Activated CD8-positive, alpha-beta memory T cell treated with anti-CD3 and anti-CD28 coated beads, Interleukin-2, amount 50 U/mL, for 4 hours (primary cell): Measurements from ENCODE around the gene C4B.
"Not testable (repeated sequence)": the region's sequence is repeated elsewhere in the genome, so short reads cannot be mapped to it uniquely, and the experiment has no call there.

Experiments
- DNase-seq: peaks from one replicate; pipeline ENCODE4 v3.0.0-alpha.2; 2020

C4B gene

GRCh38 chr6:32056254-32056653 is 41.7 kb downstream of the C4B start:
- DNase-seq, result no peak

DNA sequence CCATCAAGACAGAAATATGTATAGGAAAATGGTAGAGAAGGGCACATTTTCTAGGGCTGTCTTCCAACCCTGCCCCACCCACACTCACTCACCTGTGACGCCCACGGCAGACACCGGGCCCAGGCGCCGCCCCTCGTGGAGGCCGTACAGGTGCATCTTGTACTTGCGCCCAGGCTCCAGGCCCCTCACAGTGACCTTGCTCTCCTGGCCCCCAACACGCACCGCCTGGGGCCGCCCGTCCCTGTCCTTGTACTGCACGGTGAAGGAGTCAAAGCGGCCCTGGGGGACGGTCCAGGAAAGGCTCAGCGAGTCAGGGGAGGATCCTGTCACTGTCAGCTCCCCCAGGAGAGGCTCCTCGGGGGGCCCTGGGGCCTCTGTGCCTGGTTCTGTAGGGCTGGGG is 43.4 kb downstream of the C4B start:
- DNase-seq, result no peak

- no peak for DNase-seq
Observed at GRCh38 chr6:32058511-32058963, 43.9 kb downstream of the C4B start.

DNA sequence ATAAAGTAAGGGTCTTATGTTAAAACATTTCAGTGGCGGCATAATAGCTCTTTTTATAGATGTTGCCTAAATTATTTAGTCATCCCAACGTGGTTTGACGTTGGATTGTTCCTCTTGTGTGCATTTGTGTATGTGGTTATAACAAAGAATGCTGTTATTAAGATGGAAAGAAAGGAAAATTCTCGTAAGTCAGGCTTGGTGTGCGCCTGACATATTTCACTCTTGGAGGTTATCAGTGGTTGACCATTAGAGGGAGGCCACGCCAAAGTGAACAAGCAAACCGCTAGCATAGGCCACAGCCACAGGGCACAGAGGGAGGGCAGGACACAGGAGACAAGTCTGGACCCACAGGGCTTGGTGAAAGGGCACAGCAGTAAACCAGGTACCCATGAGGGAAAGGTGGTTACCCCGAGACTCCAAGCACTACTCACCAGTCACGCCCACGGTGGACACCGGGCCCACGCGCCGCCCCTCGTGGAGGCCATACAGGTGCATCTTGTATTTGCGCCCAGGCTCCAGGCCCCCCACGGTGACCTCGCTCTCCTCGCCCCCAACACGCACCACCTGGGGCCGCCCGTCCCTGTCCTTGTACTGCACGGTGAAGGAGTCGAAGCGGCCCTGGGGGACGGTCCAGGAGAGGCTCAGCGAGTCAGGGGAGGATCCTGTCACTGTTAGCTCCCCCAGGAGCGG is 46.5 kb downstream of the C4B start:
- no peak for DNase-seq

DNA sequence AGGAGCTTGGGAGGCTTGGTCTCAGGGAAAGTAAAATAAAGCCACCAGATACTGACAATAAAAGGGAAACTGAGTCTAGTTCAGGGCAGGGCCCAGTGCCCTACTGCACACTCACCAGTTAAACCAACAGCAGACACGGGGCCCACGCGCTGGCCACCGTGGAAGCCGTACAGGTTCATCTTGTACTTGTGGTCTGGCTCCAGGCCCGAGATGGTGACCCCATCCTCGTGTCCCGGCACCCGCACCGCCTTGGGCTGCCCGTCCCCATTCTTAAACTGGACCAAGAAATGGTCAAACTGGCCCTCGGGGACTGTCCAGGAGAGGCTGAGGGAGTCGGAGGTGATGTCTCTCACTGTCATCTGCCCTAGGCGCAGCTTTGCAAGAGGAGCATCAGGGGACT is 50.1 kb downstream of the C4B start:
- DNase-seq, result no peak

DNA sequence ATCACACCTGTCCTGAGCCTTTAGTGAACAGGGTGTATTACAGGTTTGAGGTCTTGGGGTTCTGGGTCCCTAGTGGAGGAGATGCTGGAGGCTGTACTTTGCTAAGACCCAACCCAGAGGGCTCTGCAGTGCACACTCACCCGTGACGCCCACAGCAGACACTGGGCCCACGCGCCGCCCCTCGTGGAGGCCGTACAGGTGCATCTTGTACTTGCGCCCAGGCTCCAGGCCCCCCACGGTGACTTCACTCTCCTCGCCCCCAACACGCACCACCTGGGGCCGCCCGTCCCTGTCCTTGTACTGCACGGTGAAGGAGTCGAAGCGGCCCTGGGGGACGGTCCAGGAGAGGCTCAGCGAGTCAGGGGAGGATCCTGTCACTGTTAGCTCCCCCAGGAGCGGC is 52.9 kb downstream of the C4B start:
- not testable (repeated sequence) for DNase-seq

DNA sequence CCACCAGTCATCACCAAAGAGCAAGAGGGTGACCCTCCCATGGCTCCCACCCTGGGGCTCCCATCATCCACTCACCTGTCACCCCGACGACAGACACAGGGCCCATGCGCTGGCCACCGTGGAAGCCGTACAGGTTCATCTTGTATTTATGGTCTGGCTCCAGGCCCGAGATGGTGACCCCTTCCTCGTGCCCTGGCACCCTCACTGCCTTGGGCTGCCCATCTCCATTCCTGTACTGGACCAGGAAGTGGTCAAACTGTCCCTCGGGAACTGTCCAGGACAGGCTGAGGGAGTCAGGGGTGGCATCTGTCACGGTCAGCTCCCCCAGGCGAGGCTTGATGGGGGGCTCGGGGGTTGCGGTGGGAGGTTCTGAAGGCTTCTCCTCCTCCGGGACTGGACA is 53.7 kb downstream of the C4B start:
- not testable (repeated sequence) for DNase-seq

GRCh38 chr6:32068867-32069266 is 54.3 kb downstream of the C4B start:
- no peak for DNase-seq

DNA sequence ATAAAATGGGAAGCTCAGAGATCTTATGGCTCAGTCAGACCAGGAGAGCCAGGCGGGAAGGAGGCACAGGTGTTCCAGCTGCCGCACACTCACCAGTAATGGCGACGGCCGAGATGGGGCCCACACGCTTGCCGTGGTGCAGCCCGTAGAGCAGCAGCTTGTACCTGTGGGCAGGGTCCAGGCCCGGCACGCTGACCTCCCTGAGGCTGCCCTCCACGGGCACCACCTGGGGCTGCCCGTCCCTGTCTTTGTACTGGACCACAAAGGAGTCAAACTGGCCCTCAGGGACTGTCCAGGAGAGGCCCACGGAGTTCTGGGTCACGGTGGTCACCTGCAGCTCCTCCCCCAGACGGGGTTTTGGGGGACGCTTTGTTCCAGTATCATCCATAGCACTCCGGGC is 54.9 kb downstream of the C4B start:
- DNase-seq, result no peak

DNA sequence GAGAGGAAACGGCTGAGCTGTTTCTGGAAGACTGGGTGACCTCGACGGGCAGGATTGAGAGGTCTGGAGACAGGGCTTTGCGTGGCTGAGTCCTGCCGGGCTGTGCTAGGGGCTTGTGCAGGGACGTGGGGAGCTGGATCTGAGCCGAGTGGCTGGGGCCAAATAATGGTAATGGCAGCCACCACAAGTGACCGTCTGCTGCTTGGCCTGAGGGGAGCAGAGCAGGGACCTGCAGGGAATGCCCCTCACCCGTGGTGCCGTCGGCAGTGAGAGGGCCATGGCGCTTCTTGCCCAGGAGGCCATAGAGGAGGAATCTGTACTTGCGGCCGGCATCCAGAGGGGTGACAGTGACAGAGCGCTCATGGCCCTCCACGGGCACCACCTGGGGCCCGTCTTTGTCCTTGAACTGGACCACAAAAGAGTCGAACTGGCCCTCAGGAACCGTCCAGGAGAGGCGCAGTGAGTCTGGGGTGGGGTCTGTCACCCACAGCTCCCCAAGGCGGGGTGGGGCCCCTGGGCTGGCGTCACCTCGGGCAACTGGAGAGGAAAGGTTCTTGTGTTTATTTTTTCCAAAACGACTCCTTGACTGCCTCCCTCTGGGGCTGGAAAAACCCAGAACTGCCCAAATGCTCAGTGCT is 55.4 kb downstream of the C4B start:
- no peak for DNase-seq

DNA sequence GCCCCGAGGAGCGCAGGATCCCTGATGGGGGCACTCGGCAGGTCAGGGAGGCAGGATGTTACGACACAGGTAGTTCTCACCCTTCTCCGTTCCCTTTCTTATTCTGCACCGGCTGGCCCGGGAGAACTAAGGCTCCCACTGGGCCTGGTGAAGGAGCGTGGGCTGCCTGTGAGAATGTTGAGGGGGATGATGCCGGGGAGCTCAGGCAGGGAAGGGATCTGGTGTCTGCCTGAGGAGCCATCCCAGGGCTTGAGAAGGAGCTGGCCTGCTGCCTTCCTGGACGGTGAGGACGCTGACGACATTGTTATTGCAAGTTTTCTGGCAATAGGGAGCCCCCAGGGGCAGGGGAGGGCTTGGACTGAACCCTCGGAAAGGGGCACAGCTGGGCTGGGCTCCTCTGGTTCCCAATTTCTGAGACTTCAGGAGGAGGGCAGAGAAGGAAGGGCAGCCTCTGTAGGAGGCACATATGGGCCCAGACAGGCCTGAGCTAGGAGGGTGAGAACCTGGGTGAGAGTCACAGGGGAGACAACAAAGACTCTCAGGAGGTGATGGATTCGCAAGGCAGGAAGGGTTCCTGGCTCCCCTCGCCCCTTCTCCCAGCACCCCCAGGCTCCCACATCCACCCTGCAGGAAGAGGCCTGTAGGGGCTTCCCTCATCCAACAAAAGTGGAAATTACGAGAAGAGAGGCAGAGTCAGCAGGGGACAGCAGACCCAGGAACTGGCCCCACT is 56.4 kb downstream of the C4B start:
- no peak for DNase-seq

GRCh38 chr6:32073101-32073500 is 58.5 kb downstream of the C4B start:
- DNase-seq, result no peak

- DNase-seq, result no peak
Observed at GRCh38 chr6:32073613-32074012, 59.0 kb downstream of the C4B start.

GRCh38 chr6:32074996-32075532 is 60.5 kb downstream of the C4B start:
- DNase-seq, result no peak

GRCh38 chr6:32075781-32076180 is 61.2 kb downstream of the C4B start:
- DNase-seq, result no peak

- no peak for DNase-seq
Observed at GRCh38 chr6:32076321-32076809, 61.8 kb downstream of the C4B start.

- no peak for DNase-seq
Observed at GRCh38 chr6:32079566-32080290, 65.1 kb downstream of the C4B start.

- no peak for DNase-seq
Observed at GRCh38 chr6:32081168-32081990, 66.8 kb downstream of the C4B start.

DNA sequence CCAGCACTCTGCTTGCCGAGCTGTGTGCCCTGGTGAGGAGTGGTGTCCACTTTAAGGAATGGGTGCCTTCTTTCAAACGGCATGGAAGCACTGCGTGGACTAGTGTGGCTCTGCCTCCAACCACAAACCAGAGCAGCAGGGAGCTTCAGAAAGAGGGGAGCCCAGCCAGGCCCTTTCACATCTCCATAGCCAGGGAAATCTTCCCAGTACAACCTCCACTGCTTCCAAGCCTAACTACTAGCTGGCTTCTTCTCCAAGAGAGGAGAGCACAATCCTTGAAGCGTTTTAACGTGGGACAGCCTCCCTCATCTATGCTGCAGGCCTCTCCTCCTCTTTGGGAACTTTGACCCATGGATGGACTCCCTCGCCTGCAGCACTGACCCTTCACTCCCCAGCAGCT is 67.9 kb downstream of the C4B start:
- DNase-seq, result no peak

GRCh38 chr6:32082935-32083334 is 68.3 kb downstream of the C4B start:
- DNase-seq, result no peak

DNA sequence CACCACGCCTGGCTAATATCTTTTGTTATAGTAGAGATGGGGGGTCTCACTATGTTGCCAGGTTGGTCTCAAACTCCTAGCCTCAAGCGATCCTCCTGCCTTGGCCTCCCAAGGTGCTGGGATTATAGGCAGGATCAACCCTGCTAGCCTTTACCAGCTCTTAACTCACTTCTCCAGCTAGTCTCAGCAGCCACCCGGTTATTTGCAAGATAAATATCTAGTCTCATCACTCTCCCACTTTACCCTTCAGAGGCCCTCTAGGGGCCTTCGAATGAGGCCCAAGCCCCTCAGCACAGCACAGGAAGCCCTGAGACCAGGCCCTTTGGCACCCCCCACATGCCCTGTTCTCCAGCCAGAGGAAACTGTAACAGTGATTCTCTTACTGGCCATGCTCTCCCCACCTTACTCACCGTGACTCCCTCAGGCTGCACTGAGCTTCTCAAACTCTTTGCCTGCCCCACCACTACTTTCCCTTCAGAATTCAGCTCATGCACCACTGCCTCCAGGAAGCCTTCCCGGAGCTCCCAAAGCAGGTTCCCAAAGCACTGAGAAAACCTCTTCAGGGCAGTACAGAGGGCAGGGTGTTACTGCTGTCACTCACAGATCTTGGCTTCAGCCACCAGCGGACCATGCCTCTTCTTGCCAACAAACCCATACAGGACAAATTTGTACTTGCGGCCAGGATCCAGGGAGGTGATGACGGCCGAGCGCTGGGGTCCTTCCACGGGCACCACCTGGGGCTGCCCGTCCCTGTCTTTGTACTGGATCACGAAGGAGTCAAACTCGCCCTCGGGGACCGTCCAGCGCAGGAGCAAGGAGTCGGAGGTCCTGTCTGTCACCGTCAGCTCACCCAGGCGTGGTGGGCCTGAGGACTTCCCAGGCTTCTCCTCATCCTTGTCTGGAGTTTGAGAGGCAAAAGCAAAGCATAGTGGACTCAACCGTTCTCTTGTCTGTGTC is 69.5 kb downstream of the C4B start:
- DNase-seq, result no peak
